ENCODE results near the gene WDR72. TPM values are rescaled to one million over a fixed set of nuclear protein-coding genes. Genes with fewer than 3 reads are reported as not detected.
A peak's percentile ranks its signal among the peaks of the same experiment; 100 is the strongest.

The WDR72 gene
- total and polyA plus RNA-seq, 2 of the 13 experiments (the other 11 are each of a cell fraction or from before 2014, with no cell fraction given), result 0.21 to 0.60 TPM

GRCh38 chr15:53586799-53587198 lies 172.7 kb downstream of the WDR72 start:
- H3K9ac ChIP-seq (ENCODE audit: insufficient read depth, low read depth, low read length), result no peak overlapping the region
- H3K4me2 ChIP-seq (ENCODE audit: low read depth, low read length), result no peak overlapping the region
- no peak overlapping the region for H3K4me3 ChIP-seq (replicated peaks in 1 of 3; ENCODE audit: insufficient read depth in 1 of 3, low read depth in 2 of 3, low read length in 3 of 3)
- H3K36me3 ChIP-seq (replicated peaks in 1 of 2; ENCODE audit: control insufficient read depth in 1 of 2, insufficient read depth in 2 of 2, low read length in 2 of 2), result no peaks in the 10 kb centered on the region
- CTCF ChIA-PET (ENCODE audit: low intra/inter-chr PET ratio, low total read pairs), result no interaction called here
- H4K20me1 ChIP-seq (ENCODE audit: insufficient read depth, low read length), result no peaks in the 10 kb centered on the region
- H3K27me3 ChIP-seq (ENCODE audit: control insufficient read depth in 1 of 2, insufficient read depth in 2 of 2, low read length in 2 of 2), result no peaks in the 10 kb centered on the region; a peak in 1 of 5 replicates
- no peak overlapping the region for H3K27ac ChIP-seq (ENCODE audit: extremely low read length, insufficient read depth, low read length)
- peaks cover 14% of the 10 kb centered on the region for H3K4me1 ChIP-seq (ENCODE audit: insufficient read depth, low read length)
- FAIRE-seq (peak; percentile 64), ATAC-seq (no peak), DNase-seq (ENCODE audit: low spot score) (peak; percentile 37)
- no TSS peak for BruUV-seq (replicated peaks)
- H3K79me2 ChIP-seq (ENCODE audit: insufficient read depth, low read length), result no peaks in the 10 kb centered on the region
- H3K9me3 ChIP-seq (ENCODE audit: low read length), result no peaks in the 10 kb centered on the region; the same call in 1 of the 2 replicates
- POLR2A ChIA-PET, result no interaction called here
- intact Hi-C loops (cut with micrococcal nuclease; ENCODE audit: unreplicated experiment) (loop anchor here (10.0 kb wide), 2 partner anchors 202 to 392 kb away; no protein-coding TSS in a partner anchor), in situ Hi-C loops (cut with HindIII; ENCODE audit: extremely low pct_ligation_motif_present, low pct_unique_long_range_greater_than_20kb) (no loop called here)
- H2AFZ ChIP-seq (ENCODE audit: low read length), result no peak overlapping the region
- WGBS (ENCODE audit: low lambda C conversion rate), result 18% methylated on average over 3 of the region's 3 CpGs
- TF ChIP-seq, protein P1, sequence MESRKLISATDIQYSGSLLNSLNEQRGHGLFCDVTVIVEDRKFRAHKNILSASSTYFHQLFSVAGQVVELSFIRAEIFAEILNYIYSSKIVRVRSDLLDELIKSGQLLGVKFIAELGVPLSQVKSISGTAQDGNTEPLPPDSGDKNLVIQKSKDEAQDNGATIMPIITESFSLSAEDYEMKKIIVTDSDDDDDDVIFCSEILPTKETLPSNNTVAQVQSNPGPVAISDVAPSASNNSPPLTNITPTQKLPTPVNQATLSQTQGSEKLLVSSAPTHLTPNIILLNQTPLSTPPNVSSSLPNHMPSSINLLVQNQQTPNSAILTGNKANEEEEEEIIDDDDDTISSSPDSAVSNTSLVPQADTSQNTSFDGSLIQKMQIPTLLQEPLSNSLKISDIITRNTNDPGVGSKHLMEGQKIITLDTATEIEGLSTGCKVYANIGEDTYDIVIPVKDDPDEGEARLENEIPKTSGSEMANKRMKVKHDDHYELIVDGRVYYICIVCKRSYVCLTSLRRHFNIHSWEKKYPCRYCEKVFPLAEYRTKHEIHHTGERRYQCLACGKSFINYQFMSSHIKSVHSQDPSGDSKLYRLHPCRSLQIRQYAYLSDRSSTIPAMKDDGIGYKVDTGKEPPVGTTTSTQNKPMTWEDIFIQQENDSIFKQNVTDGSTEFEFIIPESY (CRISPR knock-in tag; IDR thresholded peaks at IDR 0.05), result peak; percentile 18; the same call in 1 of the 2 replicates
- TF ChIP-seq ZMYM4 (CRISPR knock-in tag; IDR thresholded peaks at IDR 0.05) (peak; percentile 79), ARID5B (CRISPR knock-in tag; IDR thresholded peaks at IDR 0.05) (0 out of 2 replicates have a peak, but pooled peaks have one; percentile 18), GPN1 (CRISPR knock-in tag; IDR thresholded peaks at IDR 0.05; ENCODE audit: borderline replicate concordance) (no peak), ZBTB25 (CRISPR knock-in tag; IDR thresholded peaks at IDR 0.05) (no peak), TCF7L2 (IDR thresholded peaks at IDR 0.05; ENCODE audit: low read depth, low read length) (no peak), HMG20B (CRISPR knock-in tag; conservative IDR thresholded peaks at IDR 0.05) (no peak), CEBPB (IDR thresholded peaks at IDR 0.05; ENCODE audit: borderline replicate concordance, low read depth, low read length) (peak; percentile 89), ZNF235 (CRISPR knock-in tag; IDR thresholded peaks at IDR 0.05; ENCODE audit: borderline replicate concordance) (no peak), ARNTL (CRISPR knock-in tag; IDR thresholded peaks at IDR 0.05) (no peak), CCDC6 (CRISPR knock-in tag; IDR thresholded peaks at IDR 0.05) (no peak), THAP11 (CRISPR knock-in tag; IDR thresholded peaks at IDR 0.05) (peak; percentile 36), ZNF296 (CRISPR knock-in tag; conservative IDR thresholded peaks at IDR 0.05) (no peak), REPIN1 (CRISPR knock-in tag; IDR thresholded peaks at IDR 0.05; ENCODE audit: borderline replicate concordance, low read depth) (no peak), ZNF232 (CRISPR knock-in tag; IDR thresholded peaks at IDR 0.05; ENCODE audit: borderline replicate concordance) (peak; percentile 99)
- TF ChIP-seq, protein P2, sequence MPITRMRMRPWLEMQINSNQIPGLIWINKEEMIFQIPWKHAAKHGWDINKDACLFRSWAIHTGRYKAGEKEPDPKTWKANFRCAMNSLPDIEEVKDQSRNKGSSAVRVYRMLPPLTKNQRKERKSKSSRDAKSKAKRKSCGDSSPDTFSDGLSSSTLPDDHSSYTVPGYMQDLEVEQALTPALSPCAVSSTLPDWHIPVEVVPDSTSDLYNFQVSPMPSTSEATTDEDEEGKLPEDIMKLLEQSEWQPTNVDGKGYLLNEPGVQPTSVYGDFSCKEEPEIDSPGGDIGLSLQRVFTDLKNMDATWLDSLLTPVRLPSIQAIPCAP (CRISPR knock-in tag; IDR thresholded peaks at IDR 0.05; ENCODE audit: low read depth), result no peak
- TF ChIP-seq, protein P3, sequence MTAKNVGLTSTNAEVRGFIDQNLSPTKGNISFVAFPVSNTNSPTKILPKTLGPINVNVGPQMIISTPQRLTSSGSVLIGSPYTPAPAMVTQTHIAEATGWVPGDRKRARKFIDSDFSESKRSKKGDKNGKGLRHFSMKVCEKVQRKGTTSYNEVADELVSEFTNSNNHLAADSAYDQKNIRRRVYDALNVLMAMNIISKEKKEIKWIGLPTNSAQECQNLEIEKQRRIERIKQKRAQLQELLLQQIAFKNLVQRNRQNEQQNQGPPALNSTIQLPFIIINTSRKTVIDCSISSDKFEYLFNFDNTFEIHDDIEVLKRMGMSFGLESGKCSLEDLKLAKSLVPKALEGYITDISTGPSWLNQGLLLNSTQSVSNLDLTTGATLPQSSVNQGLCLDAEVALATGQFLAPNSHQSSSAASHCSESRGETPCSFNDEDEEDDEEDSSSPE (CRISPR knock-in tag; IDR thresholded peaks at IDR 0.05), result no peak

Data from HepG2 (cell line).